Myometrial cell (primary cell): ENCODE data around the gene KIAA1217. TPM values are rescaled to one million over a fixed set of nuclear protein-coding genes. Genes with fewer than 3 reads are reported as not detected.

ENCODE experiments used
- total RNA-seq: library from RNA; depleted of rRNA; stranded (reverse); fragments of >200 nt; gene quantifications from 2 replicates; pipeline ENCODE4 v1.2.3, GENCODE V29; 2015

The KIAA1217 gene, protein sequence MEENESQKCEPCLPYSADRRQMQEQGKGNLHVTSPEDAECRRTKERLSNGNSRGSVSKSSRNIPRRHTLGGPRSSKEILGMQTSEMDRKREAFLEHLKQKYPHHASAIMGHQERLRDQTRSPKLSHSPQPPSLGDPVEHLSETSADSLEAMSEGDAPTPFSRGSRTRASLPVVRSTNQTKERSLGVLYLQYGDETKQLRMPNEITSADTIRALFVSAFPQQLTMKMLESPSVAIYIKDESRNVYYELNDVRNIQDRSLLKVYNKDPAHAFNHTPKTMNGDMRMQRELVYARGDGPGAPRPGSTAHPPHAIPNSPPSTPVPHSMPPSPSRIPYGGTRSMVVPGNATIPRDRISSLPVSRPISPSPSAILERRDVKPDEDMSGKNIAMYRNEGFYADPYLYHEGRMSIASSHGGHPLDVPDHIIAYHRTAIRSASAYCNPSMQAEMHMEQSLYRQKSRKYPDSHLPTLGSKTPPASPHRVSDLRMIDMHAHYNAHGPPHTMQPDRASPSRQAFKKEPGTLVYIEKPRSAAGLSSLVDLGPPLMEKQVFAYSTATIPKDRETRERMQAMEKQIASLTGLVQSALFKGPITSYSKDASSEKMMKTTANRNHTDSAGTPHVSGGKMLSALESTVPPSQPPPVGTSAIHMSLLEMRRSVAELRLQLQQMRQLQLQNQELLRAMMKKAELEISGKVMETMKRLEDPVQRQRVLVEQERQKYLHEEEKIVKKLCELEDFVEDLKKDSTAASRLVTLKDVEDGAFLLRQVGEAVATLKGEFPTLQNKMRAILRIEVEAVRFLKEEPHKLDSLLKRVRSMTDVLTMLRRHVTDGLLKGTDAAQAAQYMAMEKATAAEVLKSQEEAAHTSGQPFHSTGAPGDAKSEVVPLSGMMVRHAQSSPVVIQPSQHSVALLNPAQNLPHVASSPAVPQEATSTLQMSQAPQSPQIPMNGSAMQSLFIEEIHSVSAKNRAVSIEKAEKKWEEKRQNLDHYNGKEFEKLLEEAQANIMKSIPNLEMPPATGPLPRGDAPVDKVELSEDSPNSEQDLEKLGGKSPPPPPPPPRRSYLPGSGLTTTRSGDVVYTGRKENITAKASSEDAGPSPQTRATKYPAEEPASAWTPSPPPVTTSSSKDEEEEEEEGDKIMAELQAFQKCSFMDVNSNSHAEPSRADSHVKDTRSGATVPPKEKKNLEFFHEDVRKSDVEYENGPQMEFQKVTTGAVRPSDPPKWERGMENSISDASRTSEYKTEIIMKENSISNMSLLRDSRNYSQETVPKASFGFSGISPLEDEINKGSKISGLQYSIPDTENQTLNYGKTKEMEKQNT (N-terminal part only)
- total RNA-seq = 3.5 and 5.0 TPM in 2 replicates

DNA sequence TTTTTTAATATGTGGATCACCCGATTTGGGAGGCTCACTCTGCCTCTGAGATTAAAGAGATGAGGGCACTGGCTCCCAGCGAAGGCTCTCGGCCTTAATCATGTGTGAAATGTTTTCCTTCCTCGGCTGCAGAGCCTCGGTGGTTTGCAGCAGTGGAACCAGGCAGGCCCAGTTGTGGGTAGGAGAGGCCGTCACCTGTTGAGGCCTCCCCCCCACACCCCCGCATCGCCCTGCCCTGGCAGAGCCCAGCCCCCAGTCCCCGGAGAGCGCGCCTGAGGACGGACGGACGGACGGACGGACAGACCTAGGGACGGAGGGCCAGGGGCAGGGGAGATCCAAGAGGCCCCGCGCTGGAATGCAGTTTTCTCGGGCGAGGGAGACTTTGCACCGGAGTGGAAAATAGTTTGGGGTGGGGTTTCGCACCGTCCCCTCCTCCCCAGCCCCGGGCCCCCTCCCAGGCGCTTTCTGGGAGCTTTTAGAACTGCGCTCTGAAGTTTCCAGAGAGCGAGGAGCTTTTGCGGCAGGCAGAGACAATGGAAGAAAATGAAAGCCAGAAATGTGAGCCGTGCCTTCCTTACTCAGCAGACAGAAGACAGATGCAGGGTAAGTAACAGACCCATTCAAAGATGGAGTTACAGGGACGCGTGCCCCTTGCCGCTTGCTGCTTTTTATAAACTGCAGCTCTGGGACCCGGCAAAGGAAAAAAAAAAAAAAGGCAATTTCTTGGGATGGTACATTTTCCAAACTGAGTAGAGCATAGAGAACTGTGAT, at the start of gene KIAA1217:
Gene KIAA1217, plus strand, starts transcription at position 478 of the 771 bp plus-strand sequence. Its CDS starts 56 bp downstream, at position 534.

